Activated T-cell treated with anti-CD3 and anti-CD28 coated beads, Interleukin-2, amount 50 U/mL, for 48 hours (primary cell): ENCODE measurements around the gene KLK7.

Experiments
- DNase-seq, 2 experiments: peaks; one replicate each; pipeline ENCODE4 v3.0.0-alpha.2; 2020

Gene KLK7

DNA sequence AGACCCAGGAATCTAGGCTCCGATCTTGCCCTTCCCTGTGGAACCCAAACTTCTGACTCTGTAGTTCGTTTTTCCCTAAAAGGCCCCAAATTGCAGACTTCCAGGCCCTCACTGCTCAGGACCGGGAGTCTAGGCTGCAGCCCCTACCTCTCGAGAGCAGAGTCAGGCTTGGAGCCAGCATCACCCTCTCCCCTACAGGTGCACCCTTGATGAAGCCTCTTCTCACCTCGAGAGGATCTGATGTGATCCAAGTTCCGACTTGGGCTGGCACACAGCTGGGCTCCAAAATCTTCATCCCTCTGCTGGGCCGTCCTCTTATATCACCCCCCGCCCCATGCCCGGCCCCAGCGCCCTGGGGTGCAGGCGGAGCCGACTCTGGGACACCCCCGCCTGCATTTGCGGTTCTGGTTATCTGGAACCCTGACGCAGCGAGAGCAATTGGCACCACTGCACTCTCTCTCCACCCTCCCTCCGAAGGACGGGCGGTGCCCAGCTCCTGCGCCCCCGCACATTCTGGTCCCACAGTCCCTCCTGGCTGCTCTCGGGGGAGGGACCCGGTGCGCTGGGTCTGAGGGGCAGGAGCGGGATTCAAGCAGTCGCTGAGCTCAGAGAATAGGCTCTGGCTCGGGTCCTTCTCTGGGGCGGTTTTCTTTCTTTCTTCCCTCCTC is at the start of gene KLK7:
KLK7 (minus strand) TSS at position 293 of the 668 bp plus-strand sequence. CDS start 1,518 bp downstream, outside the sequence.
- no peak for DNase-seq

DNA sequence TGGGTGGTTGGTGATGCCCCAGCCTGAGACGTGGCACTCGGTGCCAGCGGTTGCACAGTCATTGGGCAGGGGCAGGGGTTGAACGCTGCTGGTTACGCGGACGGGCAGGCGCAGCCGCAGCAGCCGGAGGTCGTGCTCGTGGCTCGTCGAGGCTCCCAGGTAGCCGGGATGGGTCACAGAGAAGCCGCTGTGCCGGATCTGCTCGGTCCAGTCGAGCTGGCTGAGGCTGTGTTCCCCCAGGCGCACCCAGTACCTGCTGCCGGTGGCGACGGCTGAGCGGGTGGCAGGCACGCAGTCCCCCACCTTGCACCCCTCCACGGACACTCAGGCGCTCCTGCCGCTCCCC is 48.1 kb upstream of the KLK7 start:
- DNase-seq: no peak

- DNase-seq: no peak
Measured at GRCh38 chr19:51031220-51031879, 47.6 kb upstream of the KLK7 start.

DNA sequence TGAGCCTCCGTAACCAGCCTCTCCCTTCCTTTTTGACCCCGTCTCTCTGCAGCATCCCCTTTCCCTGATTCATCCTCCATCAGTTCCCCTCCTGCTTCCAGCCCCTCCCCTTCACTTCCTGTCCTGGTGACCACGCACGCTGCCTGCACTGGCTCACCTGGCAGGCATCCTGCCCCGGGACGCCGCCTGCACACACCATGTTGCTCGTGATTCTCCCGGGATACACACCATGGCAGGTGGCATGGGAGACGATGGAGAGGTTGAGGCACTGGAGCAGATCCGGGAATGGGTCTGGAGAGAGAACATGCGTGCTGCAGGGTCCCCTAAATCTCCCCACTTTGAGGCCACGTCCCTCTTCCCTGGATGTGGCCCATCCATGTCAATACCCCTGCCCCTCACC is 46.9 kb upstream of the KLK7 start:
- no peak for DNase-seq

DNA sequence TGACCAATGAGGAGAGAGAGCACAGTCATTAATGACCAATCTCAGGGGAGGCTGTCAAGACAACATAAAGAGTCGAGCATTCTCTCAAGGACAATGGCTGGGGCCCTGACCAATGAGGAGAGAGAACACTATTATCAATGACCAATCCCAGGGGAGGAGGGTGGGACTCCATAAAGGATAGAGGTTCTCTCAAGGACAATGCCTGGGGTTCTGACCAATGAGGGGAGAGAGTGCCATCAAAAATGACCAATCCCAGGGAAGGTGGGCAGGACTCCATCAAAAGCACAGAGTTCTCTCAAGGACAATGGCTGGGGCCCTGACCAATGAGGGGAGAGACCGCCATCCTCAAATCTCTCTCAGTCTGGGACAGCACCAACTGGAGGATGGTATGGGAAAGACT is 46.0 kb upstream of the KLK7 start:
- no peak for DNase-seq

DNA sequence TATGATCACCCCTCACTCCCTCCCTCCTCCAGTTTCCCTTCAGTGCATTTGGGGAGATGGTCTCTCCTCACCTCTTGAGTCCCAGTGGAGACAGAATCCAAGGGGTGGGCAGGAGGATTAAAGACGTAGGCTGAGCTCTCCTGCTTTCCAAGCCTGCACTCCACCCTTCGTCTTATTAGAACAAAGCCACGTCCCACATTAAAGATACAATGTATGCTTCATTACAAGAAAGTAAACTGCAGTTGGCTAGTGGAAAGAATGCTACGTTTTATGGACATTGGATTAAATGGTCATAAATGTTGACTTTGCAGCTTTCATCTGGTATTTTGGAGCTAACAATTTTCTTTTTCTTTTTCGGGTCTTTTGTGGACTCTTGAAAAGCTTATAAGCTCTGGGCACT is 44.2 kb upstream of the KLK7 start:
- no peak for DNase-seq

DNA sequence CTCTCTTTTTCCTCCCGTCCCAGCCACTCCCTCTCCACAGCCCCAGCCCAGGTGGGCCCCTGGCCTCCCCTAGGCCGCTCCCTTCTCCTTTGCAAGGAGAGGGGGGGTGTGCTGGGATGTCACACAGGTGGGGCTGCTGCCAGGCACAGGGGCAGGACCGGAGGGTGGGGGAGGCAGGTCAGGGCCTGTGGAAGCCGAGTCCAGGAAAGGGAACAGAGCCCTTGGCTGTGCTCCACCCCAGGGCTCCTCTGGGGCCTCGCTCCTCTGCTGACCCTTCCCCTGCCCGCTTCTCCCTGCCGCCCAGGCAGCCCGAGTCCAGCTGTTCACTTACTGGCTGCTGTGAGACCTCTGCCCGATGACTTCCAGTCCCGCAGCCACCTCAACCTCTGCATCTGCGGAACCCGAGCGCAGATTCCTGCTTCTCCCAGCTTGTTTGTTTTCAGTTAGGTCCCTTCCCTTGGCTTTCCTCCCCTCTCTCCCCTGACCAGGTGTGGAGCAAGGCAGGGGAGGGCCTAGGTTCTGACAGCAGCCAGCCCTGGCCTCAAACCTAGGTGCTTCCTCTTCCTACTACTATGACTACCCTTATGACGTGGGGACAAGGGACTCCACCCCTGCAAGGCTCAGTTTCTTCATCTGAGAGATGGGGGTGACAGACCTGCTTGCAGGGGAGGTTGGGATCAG is 43.5 kb upstream of the KLK7 start:
- no peak for DNase-seq

DNA sequence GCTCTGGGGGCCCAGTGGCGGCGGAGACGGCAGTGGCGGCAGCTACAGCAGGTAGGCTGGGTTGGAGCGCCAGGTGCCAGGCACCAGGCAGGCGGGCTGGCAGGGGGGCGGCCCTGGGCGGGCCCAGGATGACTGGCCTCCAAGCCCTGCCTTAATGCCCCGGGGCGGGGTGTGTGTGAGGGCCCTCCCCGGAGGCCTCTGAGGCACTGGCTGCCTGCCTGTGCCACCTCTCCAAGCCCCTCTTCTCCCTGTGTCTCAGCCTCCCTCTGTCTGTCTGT is 42.8 kb upstream of the KLK7 start, which contains the start of gene KLK11:
KLK11 (minus strand) TSS at position 63 of the 278 bp plus-strand sequence. CDS start 985 bp downstream, outside the sequence.
- no peak for DNase-seq

- DNase-seq: no peak
Measured at GRCh38 chr19:51025809-51026553, 42.3 kb upstream of the KLK7 start.

DNA sequence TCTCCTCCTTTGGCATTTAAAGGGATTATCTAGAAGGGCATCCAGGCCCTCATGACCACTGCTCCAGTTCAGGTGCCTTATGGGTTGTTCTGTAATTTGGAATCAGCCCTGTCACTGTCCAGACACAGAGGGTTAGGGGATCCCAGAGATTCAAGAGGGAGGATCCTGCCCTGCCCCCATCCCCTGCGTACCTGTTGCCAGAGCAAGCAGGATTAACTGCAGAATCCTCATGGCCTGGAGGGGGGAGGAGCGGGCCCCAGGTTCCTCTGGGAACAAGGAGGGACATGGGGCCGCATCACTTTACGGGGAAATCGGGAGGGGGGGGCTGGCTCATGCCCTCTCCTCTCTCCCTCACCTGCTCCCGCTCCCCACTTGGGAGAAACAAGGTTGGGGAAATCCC is 41.7 kb upstream of the KLK7 start:
- DNase-seq: no peak

GRCh38 chr19:51024924-51025323 is 41.2 kb upstream of the KLK7 start:
- no peak for DNase-seq

DNA sequence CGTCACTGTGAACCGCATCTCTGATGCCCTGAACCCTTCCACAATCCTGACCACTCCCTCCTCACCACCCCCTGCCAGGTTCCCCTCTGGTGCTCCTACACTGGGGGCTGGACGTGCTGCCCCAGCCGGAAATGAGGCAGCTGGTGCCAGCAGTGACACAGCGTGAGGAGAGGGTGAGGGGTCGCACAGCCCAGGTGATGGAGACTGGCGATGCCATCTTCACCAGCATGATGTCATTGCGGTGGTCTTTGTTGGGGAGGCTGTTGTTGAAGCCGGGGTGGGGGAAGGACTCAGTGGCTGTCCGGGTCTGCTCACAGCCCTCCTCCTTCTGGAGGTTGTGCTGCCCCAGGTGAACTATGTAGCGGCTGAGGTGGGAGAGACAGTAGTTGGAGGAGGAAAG is 40.2 kb upstream of the KLK7 start:
- no peak for DNase-seq

GRCh38 chr19:51022526-51022925 is 38.8 kb upstream of the KLK7 start:
- DNase-seq: no peak

- no peak for DNase-seq
Measured at GRCh38 chr19:51020988-51021651, 37.4 kb upstream of the KLK7 start.

DNA sequence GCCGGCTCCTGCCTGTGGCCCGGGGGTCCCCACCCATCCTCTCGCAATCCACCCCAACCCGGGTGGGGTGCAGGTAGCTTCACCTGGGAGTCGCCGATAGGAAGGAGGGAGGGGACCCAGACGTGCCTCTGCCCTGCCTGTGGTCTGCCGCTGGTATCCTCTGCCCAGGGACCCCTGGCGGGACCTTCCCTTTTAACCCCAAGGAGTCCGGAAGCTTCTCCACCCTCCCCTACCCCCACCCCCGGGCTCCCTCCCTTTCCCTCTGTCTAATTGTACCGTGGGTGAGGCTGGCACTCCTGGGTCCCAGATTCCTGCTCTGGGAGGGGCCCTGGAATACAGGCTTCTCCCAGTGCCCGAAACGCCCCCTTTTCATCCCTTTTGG is 35.8 kb upstream of the KLK7 start, which contains the start of gene KLK10:
KLK10 (minus strand) TSS at position 166 of the 382 bp plus-strand sequence. CDS start 579 bp downstream, outside the sequence.
- no peak for DNase-seq

DNA sequence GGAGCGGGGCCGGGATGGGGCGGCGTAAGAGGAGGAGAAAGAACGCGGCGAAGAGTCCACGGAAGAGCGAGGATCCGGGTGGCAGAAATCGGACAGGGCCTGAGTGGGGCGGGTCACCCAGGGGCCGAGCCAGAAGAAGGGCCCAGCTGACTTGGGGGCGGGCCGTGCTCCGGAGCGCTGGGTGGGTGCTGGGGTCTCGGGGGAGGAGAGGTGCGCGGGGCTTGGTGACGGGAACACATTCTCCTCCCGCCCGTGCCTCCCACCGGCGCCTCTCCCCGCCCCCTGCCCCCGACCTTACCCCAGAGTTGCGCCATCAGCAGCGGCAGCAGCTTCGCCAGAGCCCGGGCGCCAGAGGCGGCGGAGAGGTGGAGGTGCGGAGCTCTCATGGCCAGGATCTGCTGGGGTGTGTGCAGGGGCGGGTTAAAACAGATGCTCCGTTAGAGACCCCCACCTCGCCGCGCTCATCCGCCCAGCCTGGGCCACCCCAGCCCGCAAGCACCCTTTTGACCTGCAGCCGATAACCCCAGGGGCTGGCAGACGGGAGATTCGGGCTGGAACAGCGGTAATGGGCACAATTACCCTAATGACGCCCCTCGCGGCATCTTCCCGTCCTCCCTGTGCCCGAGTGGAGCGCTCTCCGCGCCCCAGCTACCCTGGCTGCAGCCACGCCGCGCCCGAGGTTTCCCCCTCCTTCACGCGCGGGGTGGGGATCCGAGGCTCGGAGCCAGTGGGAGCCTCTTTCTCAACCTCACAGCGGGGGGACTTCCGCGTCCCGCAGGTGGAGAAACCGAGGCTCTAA is 35.2 kb upstream of the KLK7 start:
- no peak for DNase-seq

- peak; percentile 77 for DNase-seq
Measured at GRCh38 chr19:51016798-51017683, 33.3 kb upstream of the KLK7 start.

GRCh38 chr19:51015691-51016267 is 32.1 kb upstream of the KLK7 start:
- no peak for DNase-seq

DNA sequence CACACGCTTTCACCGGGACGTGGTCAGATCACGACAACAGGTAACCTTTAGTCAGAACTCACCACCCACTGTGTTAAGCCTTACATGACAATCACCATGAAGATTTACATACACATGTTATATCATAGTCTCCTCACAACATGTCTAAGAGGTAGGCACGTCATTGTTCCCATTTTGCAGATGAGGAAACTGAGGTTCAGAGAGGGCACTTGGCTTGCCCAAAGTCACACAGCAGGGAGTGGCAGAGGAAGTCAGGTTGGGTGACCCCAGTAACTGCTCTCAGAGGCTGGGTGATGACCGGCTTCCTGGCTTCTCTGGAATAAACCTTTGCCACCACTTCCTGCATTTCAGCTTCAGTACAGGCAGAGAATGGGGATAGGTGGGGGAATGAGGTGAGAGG is 30.5 kb upstream of the KLK7 start:
- no peak for DNase-seq

- DNase-seq: no peak
Measured at GRCh38 chr19:51012661-51013190, 29.0 kb upstream of the KLK7 start.
